Measurements from ENCODE around the gene OPCML. TPM values are rescaled to one million over a fixed set of nuclear protein-coding genes. Genes with fewer than 3 reads are reported as not detected.

The OPCML gene
- total and polyA plus RNA-seq, 2 of the 13 experiments (the other 11 are each of a cell fraction or from before 2014, with no cell fraction given) = not detected

DNA sequence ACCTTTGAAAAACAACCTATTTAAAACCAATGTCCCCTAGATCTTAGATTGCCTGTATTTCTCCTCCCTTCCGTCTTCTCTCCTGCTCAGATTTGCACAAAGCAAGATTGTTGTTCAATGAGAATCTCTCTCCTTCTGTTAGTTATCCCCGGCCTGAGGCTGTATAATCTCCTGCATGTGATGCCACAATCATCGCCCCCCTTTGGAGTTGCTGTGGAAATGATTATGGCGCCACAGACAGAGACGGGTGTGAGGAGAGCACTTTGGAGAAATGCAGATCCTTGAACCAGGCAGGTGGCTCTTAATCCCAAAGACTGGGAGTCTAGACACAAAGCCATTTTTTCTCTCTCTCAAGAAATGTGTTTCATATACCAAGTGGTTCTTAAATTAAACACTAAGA, 941.3 kb downstream of the OPCML start:
- WGBS (ENCODE audit: low lambda C conversion rate) = 1% methylated on average over 5 of the region's 5 CpGs
- ATAC-seq (no peak), FAIRE-seq (no peak), DNase-seq (ENCODE audit: low spot score) (no peak)
- in situ Hi-C loops (cut with HindIII; ENCODE audit: extremely low pct_ligation_motif_present, low pct_unique_long_range_greater_than_20kb) (no loop called here), intact Hi-C loops (cut with micrococcal nuclease; ENCODE audit: unreplicated experiment) (no loop called here)
- Histone ChIP-seq H4K20me1 (ENCODE audit: insufficient read depth, low read length) (no peaks in the 10 kb centered on the region), H3K4me1 (ENCODE audit: insufficient read depth, low read length) (no peaks in the 10 kb centered on the region), H3K27me3 (ENCODE audit: control insufficient read depth in 1 of 2, insufficient read depth in 2 of 2, low read length in 2 of 2) (no peaks in the 10 kb centered on the region), H3K9me3 (ENCODE audit: low read length) (peaks cover 84% of the 10 kb centered on the region), H3K4me2 (ENCODE audit: low read depth, low read length) (no peak overlapping the region), H3K79me2 (ENCODE audit: insufficient read depth, low read length) (no peaks in the 10 kb centered on the region), H3K4me3 (replicated peaks in 1 of 3; ENCODE audit: insufficient read depth in 1 of 3, low read depth in 2 of 3, low read length in 3 of 3) (no peak overlapping the region), H3K9ac (ENCODE audit: insufficient read depth, low read depth, low read length) (no peak overlapping the region), H3K36me3 (replicated peaks in 1 of 2; ENCODE audit: control insufficient read depth in 1 of 2, insufficient read depth in 2 of 2, low read length in 2 of 2) (no peaks in the 10 kb centered on the region), H3K27ac (ENCODE audit: extremely low read length, insufficient read depth, low read length) (no peak overlapping the region), H2AFZ (ENCODE audit: low read length) (no peak overlapping the region)
- no TSS peak for BruUV-seq (replicated peaks)
- no peak for TF ChIP-seq CBFB (CRISPR knock-in tag; IDR thresholded peaks at IDR 0.05)
- TF ChIP-seq SP1 (IDR thresholded peaks at IDR 0.05) = no peak
- no peak for TF ChIP-seq SP1 (CRISPR knock-in tag; IDR thresholded peaks at IDR 0.05)
- no peak for TF ChIP-seq ZFX (CRISPR knock-in tag; IDR thresholded peaks at IDR 0.05; ENCODE audit: low read depth)
- TF ChIP-seq SMAD3 (CRISPR knock-in tag; IDR thresholded peaks at IDR 0.05) = no peak
- ChIA-PET POLR2A (no interaction called here), CTCF (ENCODE audit: low intra/inter-chr PET ratio, low total read pairs) (no interaction called here)

DNA sequence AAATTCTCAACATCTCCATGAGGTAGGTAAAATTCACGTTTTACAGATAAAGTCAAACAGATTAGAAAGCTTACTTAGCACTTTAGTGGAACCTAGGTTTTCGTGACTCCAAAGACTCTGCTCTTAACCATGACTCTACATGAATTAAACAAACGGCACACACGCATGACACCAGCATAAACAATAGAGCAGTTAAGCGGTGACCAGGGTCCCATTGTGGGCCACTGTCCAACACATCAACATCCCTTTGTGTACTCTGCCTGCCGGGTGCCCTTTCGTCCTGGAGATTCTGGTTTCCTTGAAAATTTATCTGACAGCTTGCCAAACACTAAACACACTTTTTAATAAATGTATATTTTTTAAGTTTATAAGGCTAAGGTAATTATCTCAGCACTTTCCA, 941.7 kb downstream of the OPCML start:
- no peak overlapping the region for H3K27ac ChIP-seq (ENCODE audit: extremely low read length, insufficient read depth, low read length)
- ChIA-PET POLR2A (no interaction called here), CTCF (ENCODE audit: low intra/inter-chr PET ratio, low total read pairs) (no interaction called here)
- DNase-seq (ENCODE audit: low spot score) (no peak), ATAC-seq (no peak), FAIRE-seq (no peak)
- no peak overlapping the region for H3K4me3 ChIP-seq (replicated peaks in 1 of 3; ENCODE audit: insufficient read depth in 1 of 3, low read depth in 2 of 3, low read length in 3 of 3)
- H3K79me2 ChIP-seq (ENCODE audit: insufficient read depth, low read length) = no peaks in the 10 kb centered on the region
- H3K9ac ChIP-seq (ENCODE audit: insufficient read depth, low read depth, low read length) = no peak overlapping the region
- no peaks in the 10 kb centered on the region for H3K27me3 ChIP-seq (ENCODE audit: control insufficient read depth in 1 of 2, insufficient read depth in 2 of 2, low read length in 2 of 2)
- intact Hi-C loops (cut with micrococcal nuclease; ENCODE audit: unreplicated experiment) = no loop called here
- H2AFZ ChIP-seq (ENCODE audit: low read length) = no peak overlapping the region
- no peak overlapping the region for H3K4me2 ChIP-seq (ENCODE audit: low read depth, low read length)
- no peaks in the 10 kb centered on the region for H4K20me1 ChIP-seq (ENCODE audit: insufficient read depth, low read length)
- no peaks in the 10 kb centered on the region for H3K4me1 ChIP-seq (ENCODE audit: insufficient read depth, low read length)
- in situ Hi-C loops (cut with HindIII; ENCODE audit: extremely low pct_ligation_motif_present, low pct_unique_long_range_greater_than_20kb) = no loop called here
- H3K9me3 ChIP-seq (ENCODE audit: low read length) = peaks cover 84% of the 10 kb centered on the region
- WGBS (ENCODE audit: low lambda C conversion rate) = 12% methylated on average over 7 of the region's 7 CpGs
- BruUV-seq (replicated peaks) = no TSS peak
- H3K36me3 ChIP-seq (replicated peaks in 1 of 2; ENCODE audit: control insufficient read depth in 1 of 2, insufficient read depth in 2 of 2, low read length in 2 of 2) = no peaks in the 10 kb centered on the region
- TF ChIP-seq, protein P1, sequence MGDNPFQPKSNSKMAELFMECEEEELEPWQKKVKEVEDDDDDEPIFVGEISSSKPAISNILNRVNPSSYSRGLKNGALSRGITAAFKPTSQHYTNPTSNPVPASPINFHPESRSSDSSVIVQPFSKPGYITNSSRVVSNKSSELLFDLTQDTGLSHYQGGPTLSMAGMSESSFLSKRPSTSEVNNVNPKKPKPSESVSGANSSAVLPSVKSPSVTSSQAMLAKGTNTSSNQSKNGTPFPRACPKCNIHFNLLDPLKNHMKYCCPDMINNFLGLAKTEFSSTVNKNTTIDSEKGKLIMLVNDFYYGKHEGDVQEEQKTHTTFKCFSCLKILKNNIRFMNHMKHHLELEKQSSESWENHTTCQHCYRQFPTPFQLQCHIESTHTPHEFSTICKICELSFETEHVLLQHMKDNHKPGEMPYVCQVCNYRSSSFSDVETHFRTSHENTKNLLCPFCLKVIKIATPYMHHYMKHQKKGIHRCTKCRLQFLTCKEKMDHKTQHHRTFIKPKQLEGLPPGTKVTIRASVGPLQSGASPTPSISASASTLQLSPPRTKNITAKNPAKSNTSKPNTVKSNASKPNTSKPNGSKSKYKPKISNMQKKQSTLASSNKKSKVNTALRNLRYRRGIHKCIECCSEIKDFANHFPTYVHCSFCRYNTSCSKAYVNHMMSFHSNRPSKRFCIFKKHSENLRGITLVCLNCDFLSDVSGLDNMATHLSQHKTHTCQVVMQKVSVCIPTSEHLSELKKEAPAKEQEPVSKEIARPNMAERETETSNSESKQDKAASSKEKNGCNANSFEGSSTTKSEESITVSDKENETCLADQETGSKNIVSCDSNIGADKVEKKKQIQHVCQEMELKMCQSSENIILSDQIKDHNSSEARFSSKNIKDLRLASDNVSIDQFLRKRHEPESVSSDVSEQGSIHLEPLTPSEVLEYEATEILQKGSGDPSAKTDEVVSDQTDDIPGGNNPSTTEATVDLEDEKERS (CRISPR knock-in tag; IDR thresholded peaks at IDR 0.05) = no peak
- TF ChIP-seq, protein P2, sequence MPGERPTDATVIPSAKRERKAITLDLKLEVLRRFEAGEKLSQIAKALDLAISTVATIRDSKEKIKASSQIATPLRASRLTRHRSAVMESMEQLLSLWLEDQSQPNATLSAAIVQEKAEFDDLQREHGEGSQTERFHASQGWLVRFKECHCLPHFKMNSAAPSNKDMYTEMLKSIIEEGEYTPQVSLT (CRISPR knock-in tag; IDR thresholded peaks at IDR 0.05; ENCODE audit: borderline replicate concordance, low read depth) = no peak
- TF ChIP-seq NR2C2 (CRISPR knock-in tag; IDR thresholded peaks at IDR 0.05; ENCODE audit: borderline replicate concordance) = no peak
- no peak for TF ChIP-seq JUNB (CRISPR knock-in tag; IDR thresholded peaks at IDR 0.05; ENCODE audit: borderline replicate concordance)
- TF ChIP-seq ZNF24 (IDR thresholded peaks at IDR 0.05) = no peak
- TF ChIP-seq ZBTB20 (CRISPR knock-in tag; IDR thresholded peaks at IDR 0.05; ENCODE audit: borderline replicate concordance, low read depth) = no peak
- no peak for TF ChIP-seq IRF2 (CRISPR knock-in tag; IDR thresholded peaks at IDR 0.05)
- TF ChIP-seq, protein P3, sequence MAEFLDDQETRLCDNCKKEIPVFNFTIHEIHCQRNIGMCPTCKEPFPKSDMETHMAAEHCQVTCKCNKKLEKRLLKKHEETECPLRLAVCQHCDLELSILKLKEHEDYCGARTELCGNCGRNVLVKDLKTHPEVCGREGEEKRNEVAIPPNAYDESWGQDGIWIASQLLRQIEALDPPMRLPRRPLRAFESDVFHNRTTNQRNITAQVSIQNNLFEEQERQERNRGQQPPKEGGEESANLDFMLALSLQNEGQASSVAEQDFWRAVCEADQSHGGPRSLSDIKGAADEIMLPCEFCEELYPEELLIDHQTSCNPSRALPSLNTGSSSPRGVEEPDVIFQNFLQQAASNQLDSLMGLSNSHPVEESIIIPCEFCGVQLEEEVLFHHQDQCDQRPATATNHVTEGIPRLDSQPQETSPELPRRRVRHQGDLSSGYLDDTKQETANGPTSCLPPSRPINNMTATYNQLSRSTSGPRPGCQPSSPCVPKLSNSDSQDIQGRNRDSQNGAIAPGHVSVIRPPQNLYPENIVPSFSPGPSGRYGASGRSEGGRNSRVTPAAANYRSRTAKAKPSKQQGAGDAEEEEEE (CRISPR knock-in tag; IDR thresholded peaks at IDR 0.05; ENCODE audit: borderline replicate concordance) = no peak
- no peak for TF ChIP-seq AHR (CRISPR knock-in tag; IDR thresholded peaks at IDR 0.05)
- no peak for TF ChIP-seq SIN3B (IDR thresholded peaks at IDR 0.05; ENCODE audit: low read length)
- no peak for TF ChIP-seq ZIK1 (CRISPR knock-in tag; IDR thresholded peaks at IDR 0.05; ENCODE audit: borderline replicate concordance, low read depth)

Measured in HepG2 (cell line).